ENCODE results near the gene ZNF652.
"Not testable (repeated sequence)": the region's sequence is repeated elsewhere in the genome, so short reads cannot be mapped to it uniquely, and the experiment has no call there.

ZNF652 gene

GRCh38 chr17:49297141-49297540 is 64.9 kb downstream of the ZNF652 start:
- Histone ChIP-seq H3K27me3 (ENCODE audit: control insufficient read depth in 2 of 2, insufficient read depth in 2 of 2, low read length in 2 of 2) (no peaks in the 10 kb centered on the region), H3K4me3 (ENCODE audit: low read length in 2 of 2) (peak overlapping the region in 1 of 2 donors; percentile 7), H3K9ac (ENCODE audit: low read depth in 1 of 2, low read length in 2 of 2) (peak overlapping the region in 1 of 2 donors; percentile 9), H3K27ac (ENCODE audit: low read depth in 2 of 2, low read length in 2 of 2) (peak overlapping the region; percentile 6 to 7), H3K4me1 (ENCODE audit: control insufficient read depth in 2 of 2, insufficient read depth in 2 of 2, low read length in 2 of 2) (peaks cover 0 to 10% of the 10 kb centered on the region in 2 donors), H3K9me3 (ENCODE audit: control insufficient read depth in 2 of 2, low read length in 2 of 2) (no peaks in the 10 kb centered on the region), H3K36me3 (ENCODE audit: control insufficient read depth in 2 of 2, insufficient read depth in 2 of 2, low read length in 2 of 2) (peaks cover 12 to 18% of the 10 kb centered on the region in 2 donors)

DNA sequence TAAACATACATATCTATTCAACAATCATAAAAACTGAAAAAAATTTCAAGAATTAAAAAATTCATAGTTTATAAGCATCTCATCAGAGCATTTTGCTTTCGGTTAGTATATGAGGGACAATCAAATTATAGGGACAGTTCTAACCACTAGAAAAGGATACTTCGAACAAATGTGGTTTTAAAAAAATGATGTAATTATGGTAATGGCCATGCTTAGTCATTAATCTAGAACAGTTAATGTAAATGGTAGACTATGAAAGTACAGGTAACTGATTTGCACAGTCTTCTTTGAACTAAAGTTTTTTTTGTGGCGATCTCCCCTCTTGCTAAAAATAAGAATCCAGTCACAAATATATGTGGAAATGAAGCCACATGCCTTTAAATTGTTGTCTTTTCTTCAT is 67.9 kb downstream of the ZNF652 start:
- H3K27ac ChIP-seq (ENCODE audit: low read depth in 2 of 2, low read length in 2 of 2): no peak overlapping the region
- H3K9ac ChIP-seq (ENCODE audit: low read depth in 1 of 2, low read length in 2 of 2): no peak overlapping the region
- H3K36me3 ChIP-seq (ENCODE audit: control insufficient read depth in 2 of 2, insufficient read depth in 2 of 2, low read length in 2 of 2): peaks cover 13 to 15% of the 10 kb centered on the region in 2 donors
- no peaks in the 10 kb centered on the region for H3K27me3 ChIP-seq (ENCODE audit: control insufficient read depth in 2 of 2, insufficient read depth in 2 of 2, low read length in 2 of 2)
- H3K4me1 ChIP-seq (ENCODE audit: control insufficient read depth in 2 of 2, insufficient read depth in 2 of 2, low read length in 2 of 2): peaks cover 0 to 10% of the 10 kb centered on the region in 2 donors
- no peaks in the 10 kb centered on the region for H3K9me3 ChIP-seq (ENCODE audit: control insufficient read depth in 2 of 2, low read length in 2 of 2)
- no peak overlapping the region for H3K4me3 ChIP-seq (ENCODE audit: low read length in 2 of 2)

- H3K9ac ChIP-seq (ENCODE audit: low read depth in 1 of 2, low read length in 2 of 2): no peak overlapping the region
- H3K4me3 ChIP-seq (ENCODE audit: low read length in 2 of 2): no peak overlapping the region
- peaks cover 5 to 6% of the 10 kb centered on the region in 2 donors for H3K36me3 ChIP-seq (ENCODE audit: control insufficient read depth in 2 of 2, insufficient read depth in 2 of 2, low read length in 2 of 2)
These were observed 69.1 kb downstream of the ZNF652 start for GRCh38 chr17:49292901-49293300.

DNA sequence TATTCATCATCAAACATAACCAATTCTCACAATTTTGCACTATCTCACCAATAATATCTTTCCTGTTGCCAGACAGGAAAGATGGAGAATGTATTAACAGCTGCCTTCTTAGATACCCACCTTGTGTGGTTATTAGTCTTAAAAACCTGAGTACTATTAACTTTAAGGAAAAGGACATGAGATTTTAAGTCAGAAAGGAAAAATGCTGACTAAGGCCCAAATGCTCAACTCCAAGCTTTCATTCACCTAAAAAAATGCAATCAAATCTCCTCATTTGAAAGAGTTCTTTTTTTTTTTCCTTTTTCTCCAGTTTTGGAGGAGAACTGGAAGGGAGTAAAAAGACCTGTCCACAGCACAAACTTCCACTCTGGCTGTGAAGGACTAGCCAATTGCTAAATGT is 70.1 kb downstream of the ZNF652 start:
- Histone ChIP-seq H3K36me3 (ENCODE audit: control insufficient read depth in 2 of 2, insufficient read depth in 2 of 2, low read length in 2 of 2) (peaks cover 3 to 4% of the 10 kb centered on the region in 2 donors), H3K4me1 (ENCODE audit: control insufficient read depth in 2 of 2, insufficient read depth in 2 of 2, low read length in 2 of 2) (peaks cover 0 to 5% of the 10 kb centered on the region in 2 donors), H3K4me3 (ENCODE audit: low read length in 2 of 2) (no peak overlapping the region), H3K27ac (ENCODE audit: low read depth in 2 of 2, low read length in 2 of 2) (no peak overlapping the region), H3K9me3 (ENCODE audit: control insufficient read depth in 2 of 2, low read length in 2 of 2) (no peaks in the 10 kb centered on the region), H3K27me3 (ENCODE audit: control insufficient read depth in 2 of 2, insufficient read depth in 2 of 2, low read length in 2 of 2) (no peaks in the 10 kb centered on the region), H3K9ac (ENCODE audit: low read depth in 1 of 2, low read length in 2 of 2) (no peak overlapping the region)

More at GRCh38 chr17:49292901-49293300, 69.1 kb downstream of the ZNF652 start:
- H3K27me3 ChIP-seq (ENCODE audit: control insufficient read depth in 2 of 2, insufficient read depth in 2 of 2, low read length in 2 of 2): no peaks in the 10 kb centered on the region
- H3K27ac ChIP-seq (ENCODE audit: low read depth in 2 of 2, low read length in 2 of 2): no peak overlapping the region
- no peaks in the 10 kb centered on the region for H3K9me3 ChIP-seq (ENCODE audit: control insufficient read depth in 2 of 2, low read length in 2 of 2)
- H3K4me1 ChIP-seq (ENCODE audit: control insufficient read depth in 2 of 2, insufficient read depth in 2 of 2, low read length in 2 of 2): peaks cover 0 to 10% of the 10 kb centered on the region in 2 donors

GRCh38 chr17:49290690-49291359 is 71.2 kb downstream of the ZNF652 start:
- no peaks in the 10 kb centered on the region for H3K27me3 ChIP-seq (ENCODE audit: control insufficient read depth in 2 of 2, insufficient read depth in 2 of 2, low read length in 2 of 2)
- H3K36me3 ChIP-seq (ENCODE audit: control insufficient read depth in 2 of 2, insufficient read depth in 2 of 2, low read length in 2 of 2): peaks cover 3 to 4% of the 10 kb centered on the region in 2 donors
- no peak overlapping the region for H3K9ac ChIP-seq (ENCODE audit: low read depth in 1 of 2, low read length in 2 of 2)
- H3K9me3 ChIP-seq (ENCODE audit: control insufficient read depth in 2 of 2, low read length in 2 of 2): no peaks in the 10 kb centered on the region
- H3K27ac ChIP-seq (ENCODE audit: low read depth in 2 of 2, low read length in 2 of 2): no peak overlapping the region
- H3K4me1 ChIP-seq (ENCODE audit: control insufficient read depth in 2 of 2, insufficient read depth in 2 of 2, low read length in 2 of 2): no peaks in the 10 kb centered on the region
- H3K4me3 ChIP-seq (ENCODE audit: low read length in 2 of 2): no peak overlapping the region

GRCh38 chr17:49288388-49288787 is 73.7 kb downstream of the ZNF652 start:
- no peaks in the 10 kb centered on the region for H3K27me3 ChIP-seq (ENCODE audit: control insufficient read depth in 2 of 2, insufficient read depth in 2 of 2, low read length in 2 of 2)
- H3K27ac ChIP-seq (ENCODE audit: low read depth in 2 of 2, low read length in 2 of 2): no peak overlapping the region
- no peak overlapping the region for H3K9ac ChIP-seq (ENCODE audit: low read depth in 1 of 2, low read length in 2 of 2)
- no peaks in the 10 kb centered on the region for H3K9me3 ChIP-seq (ENCODE audit: control insufficient read depth in 2 of 2, low read length in 2 of 2)
- peaks cover 3 to 4% of the 10 kb centered on the region in 2 donors for H3K36me3 ChIP-seq (ENCODE audit: control insufficient read depth in 2 of 2, insufficient read depth in 2 of 2, low read length in 2 of 2)
- no peak overlapping the region for H3K4me3 ChIP-seq (ENCODE audit: low read length in 2 of 2)
- H3K4me1 ChIP-seq (ENCODE audit: control insufficient read depth in 2 of 2, insufficient read depth in 2 of 2, low read length in 2 of 2): no peaks in the 10 kb centered on the region

- no peaks in the 10 kb centered on the region for H3K4me1 ChIP-seq (ENCODE audit: control insufficient read depth in 2 of 2, insufficient read depth in 2 of 2, low read length in 2 of 2)
- H3K9ac ChIP-seq (ENCODE audit: low read depth in 1 of 2, low read length in 2 of 2): no peak overlapping the region
- no peaks in the 10 kb centered on the region for H3K27me3 ChIP-seq (ENCODE audit: control insufficient read depth in 2 of 2, insufficient read depth in 2 of 2, low read length in 2 of 2)
- no peaks in the 10 kb centered on the region for H3K9me3 ChIP-seq (ENCODE audit: control insufficient read depth in 2 of 2, low read length in 2 of 2)
- no peak overlapping the region for H3K4me3 ChIP-seq (ENCODE audit: low read length in 2 of 2)
- peaks cover 3 to 4% of the 10 kb centered on the region in 2 donors for H3K36me3 ChIP-seq (ENCODE audit: control insufficient read depth in 2 of 2, insufficient read depth in 2 of 2, low read length in 2 of 2)
- H3K27ac ChIP-seq (ENCODE audit: low read depth in 2 of 2, low read length in 2 of 2): no peak overlapping the region
These were observed 74.6 kb downstream of the ZNF652 start for GRCh38 chr17:49287481-49287880.

DNA sequence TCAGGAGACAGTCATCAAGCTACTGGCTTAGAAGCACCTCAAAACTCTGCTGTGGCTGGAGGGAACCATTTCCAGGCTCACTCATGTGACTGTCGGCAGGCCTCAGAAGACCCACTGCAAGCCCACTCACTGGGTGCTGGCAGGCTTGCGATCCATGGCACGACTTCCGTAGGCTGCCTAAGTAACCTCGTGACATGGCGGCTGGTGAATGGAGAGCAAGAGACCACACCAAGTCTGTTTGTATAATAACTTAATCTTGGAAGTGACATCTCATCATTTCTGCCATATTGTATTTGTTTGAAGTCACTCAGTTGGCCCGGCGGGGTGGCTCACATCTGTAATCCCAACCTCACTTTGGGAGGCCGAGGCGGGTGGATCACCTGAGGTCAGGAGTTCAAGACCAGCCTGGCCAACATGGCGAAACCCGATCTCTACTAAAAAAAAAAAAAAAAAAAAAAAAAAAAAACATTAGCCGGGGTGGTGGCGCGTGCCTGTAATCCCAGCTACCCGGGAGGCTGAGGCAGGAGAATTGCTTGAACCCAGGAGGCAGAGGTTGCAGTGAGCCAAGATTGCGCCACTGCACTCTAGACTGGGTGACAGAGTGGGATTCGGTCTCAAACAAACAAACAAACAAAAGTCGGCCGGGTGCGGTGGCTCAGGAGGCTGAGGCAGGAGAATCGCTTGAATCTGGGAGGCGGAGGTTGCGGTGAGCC is 75.6 kb downstream of the ZNF652 start:
- not testable (repeated sequence) for H3K36me3 ChIP-seq (ENCODE audit: control insufficient read depth in 2 of 2, insufficient read depth in 2 of 2, low read length in 2 of 2); H3K4me1 ChIP-seq (ENCODE audit: control insufficient read depth in 2 of 2, insufficient read depth in 2 of 2, low read length in 2 of 2); H3K9ac ChIP-seq (ENCODE audit: low read depth in 1 of 2, low read length in 2 of 2); H3K9me3 ChIP-seq (ENCODE audit: control insufficient read depth in 2 of 2, low read length in 2 of 2); H3K4me3 ChIP-seq (ENCODE audit: low read length in 2 of 2); H3K27ac ChIP-seq (ENCODE audit: low read depth in 2 of 2, low read length in 2 of 2); H3K27me3 ChIP-seq (ENCODE audit: control insufficient read depth in 2 of 2, insufficient read depth in 2 of 2, low read length in 2 of 2)

DNA sequence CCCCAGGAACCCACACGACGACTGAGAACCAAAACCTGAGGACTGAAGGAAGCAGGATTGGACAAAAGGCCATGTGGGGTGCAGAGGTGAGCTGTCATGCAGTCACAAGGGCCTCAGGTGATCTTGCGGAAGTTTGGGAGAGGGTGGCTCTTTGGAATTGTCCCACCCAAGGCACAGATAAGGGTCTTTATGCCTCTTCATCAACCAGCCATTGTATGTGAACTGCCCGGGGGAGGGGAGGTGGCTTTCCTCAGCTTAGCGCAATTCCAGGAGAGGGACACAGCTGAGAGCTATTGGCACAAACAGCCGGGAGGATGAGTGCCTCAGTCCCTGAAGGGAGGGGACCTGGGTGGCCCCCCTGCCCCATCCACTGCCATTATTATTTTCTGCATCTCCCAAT is 76.3 kb downstream of the ZNF652 start:
- peaks cover 0 to 4% of the 10 kb centered on the region in 2 donors for H3K36me3 ChIP-seq (ENCODE audit: control insufficient read depth in 2 of 2, insufficient read depth in 2 of 2, low read length in 2 of 2)
- H3K9ac ChIP-seq (ENCODE audit: low read depth in 1 of 2, low read length in 2 of 2): no peak overlapping the region
- H3K9me3 ChIP-seq (ENCODE audit: control insufficient read depth in 2 of 2, low read length in 2 of 2): no peaks in the 10 kb centered on the region
- no peaks in the 10 kb centered on the region for H3K4me1 ChIP-seq (ENCODE audit: control insufficient read depth in 2 of 2, insufficient read depth in 2 of 2, low read length in 2 of 2)
- H3K27ac ChIP-seq (ENCODE audit: low read depth in 2 of 2, low read length in 2 of 2): no peak overlapping the region
- no peaks in the 10 kb centered on the region for H3K27me3 ChIP-seq (ENCODE audit: control insufficient read depth in 2 of 2, insufficient read depth in 2 of 2, low read length in 2 of 2)
- H3K4me3 ChIP-seq (ENCODE audit: low read length in 2 of 2): no peak overlapping the region

DNA sequence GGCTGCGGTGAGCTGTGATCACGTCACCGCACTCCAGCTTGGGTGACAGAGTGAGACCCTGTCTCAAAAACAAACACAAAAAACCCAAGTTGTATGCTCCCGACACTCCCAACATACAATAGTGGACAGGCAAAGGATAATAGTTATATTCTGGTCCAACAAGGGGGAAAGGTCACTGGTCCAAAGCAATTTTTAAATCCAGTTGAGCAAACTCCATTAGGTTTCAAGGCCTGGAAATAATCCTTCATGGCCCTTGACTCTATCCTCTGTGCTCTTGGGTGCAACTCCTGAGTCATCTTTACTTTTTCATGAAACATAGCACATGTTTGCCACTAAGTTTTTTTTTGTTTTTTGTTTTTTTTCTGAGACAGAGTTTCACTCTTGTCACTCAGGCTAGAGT is 81.1 kb downstream of the ZNF652 start:
- no peaks in the 10 kb centered on the region for H3K36me3 ChIP-seq (ENCODE audit: control insufficient read depth in 2 of 2, insufficient read depth in 2 of 2, low read length in 2 of 2)
- H3K27ac ChIP-seq (ENCODE audit: low read depth in 2 of 2, low read length in 2 of 2): no peak overlapping the region
- H3K4me1 ChIP-seq (ENCODE audit: control insufficient read depth in 2 of 2, insufficient read depth in 2 of 2, low read length in 2 of 2): no peaks in the 10 kb centered on the region
- H3K9me3 ChIP-seq (ENCODE audit: control insufficient read depth in 2 of 2, low read length in 2 of 2): no peaks in the 10 kb centered on the region
- no peaks in the 10 kb centered on the region for H3K27me3 ChIP-seq (ENCODE audit: control insufficient read depth in 2 of 2, insufficient read depth in 2 of 2, low read length in 2 of 2)
- H3K9ac ChIP-seq (ENCODE audit: low read depth in 1 of 2, low read length in 2 of 2): no peak overlapping the region
- H3K4me3 ChIP-seq (ENCODE audit: low read length in 2 of 2): no peak overlapping the region
